WTC11 (cell line): ENCODE results near the gene SNRNP200. TPM values are rescaled to one million over a fixed set of nuclear protein-coding genes. Genes with fewer than 3 reads are reported as not detected.

Source experiments
- ATAC-seq: fragments of 200-7000 bp; cut with Tn5 transposase; 2 replicates; pipeline ENCODE4 v1.10.0; 2021; ENCODE audit warnings: mild to moderate bottlenecking, moderate library complexity
- CTCF ChIA-PET: fragments of 300-600 bp; sonication (Branson Sonifier 250); formaldehyde crosslinking; loops from one replicate; lab custom pipeline; 2021; ENCODE audit warnings: antibody characterized with exemption; lab: Charles Lee
- POLR2A ChIA-PET: fragments of 350-600 bp; sonication (Branson Sonifier 250); formaldehyde crosslinking; loops from one replicate; lab custom pipeline; 2021; ENCODE audit warnings: antibody characterized with exemption; lab: Charles Lee
- DNase-seq: peaks from one replicate; pipeline ENCODE4 v3.0.0; 2021; ENCODE audit warnings: low spot score
- H3K27ac Mint-ChIP-seq: 2 replicates; pipeline ENCODE4 v1.8.0; 2021; ENCODE audit warnings: mixed read lengths
- H3K27me3 Mint-ChIP-seq: 2 replicates; pipeline ENCODE4 v1.8.0; 2021; ENCODE audit warnings: low read depth, mild to moderate bottlenecking, moderate library complexity, mixed read lengths
- H3K36me3 Mint-ChIP-seq: 2 replicates; pipeline ENCODE4 v1.8.0; 2021; ENCODE audit warnings: mixed read lengths
- H3K4me1 Mint-ChIP-seq: 2 replicates; pipeline ENCODE4 v1.8.0; 2022; ENCODE audit warnings: mixed read lengths
- H3K4me3 Mint-ChIP-seq: 2 replicates; pipeline ENCODE4 v1.8.0; 2021; ENCODE audit warnings: mild to moderate bottlenecking, moderate library complexity, mixed read lengths
- H3K9me3 Mint-ChIP-seq: 2 replicates; pipeline ENCODE4 v1.8.0; 2021; ENCODE audit warnings: mixed read lengths
- CREM ChIP-seq: sonication (generic); formaldehyde crosslinking; IDR thresholded peaks from 2 replicates; pipeline ENCODE4 v1.8.1; 2022; ENCODE audit warnings: mild to moderate bottlenecking, missing genetic modification reagents, moderate library complexity
- EMX1 ChIP-seq: fragments of 250-450 bp; sonication (Bioruptor Pico); IDR thresholded peaks from 2 replicates; pipeline ENCODE4 v1.8.0; 2021; ENCODE audit warnings: mild to moderate bottlenecking
- FOXK1 ChIP-seq: sonication (generic); formaldehyde crosslinking; IDR thresholded peaks from 2 replicates; pipeline ENCODE4 v1.8.0; 2022; ENCODE audit warnings: mild to moderate bottlenecking, moderate library complexity, missing genetic modification reagents
- GRHL2 ChIP-seq: fragments of 250-450 bp; sonication (Bioruptor Pico); IDR thresholded peaks from 2 replicates; pipeline ENCODE4 v1.8.0; 2022; ENCODE audit warnings: mild to moderate bottlenecking, moderate library complexity; ENCODE audit not compliant: insufficient replicate concordance, severe bottlenecking
- HMGA2 ChIP-seq: fragments of 250-450 bp; sonication (Bioruptor Pico); IDR thresholded peaks from 2 replicates; pipeline ENCODE4 v1.4.0; 2021; ENCODE audit warnings: mild to moderate bottlenecking, moderate library complexity
- MYBL2 ChIP-seq: sonication (generic); formaldehyde crosslinking; IDR thresholded peaks from 2 replicates; pipeline ENCODE4 v1.8.1; 2023; ENCODE audit warnings: mild to moderate bottlenecking, moderate library complexity, missing genetic modification reagents
- NR2C2 ChIP-seq: sonication (generic); formaldehyde crosslinking; IDR thresholded peaks from 2 replicates; pipeline ENCODE4 v1.8.0; 2022; ENCODE audit warnings: mild to moderate bottlenecking, missing genetic modification reagents
- NR3C1 ChIP-seq: sonication (generic); formaldehyde crosslinking; conservative IDR thresholded peaks from 2 replicates; pipeline ENCODE4 v1.8.1; 2023; ENCODE audit warnings: low read depth, mild to moderate bottlenecking, missing genetic modification reagents
- RORB ChIP-seq: fragments of 250-450 bp; sonication (Bioruptor Pico); IDR thresholded peaks from 2 replicates; pipeline ENCODE4 v1.9.0; 2021; ENCODE audit warnings: mild to moderate bottlenecking
- SMAD3 ChIP-seq: sonication (generic); formaldehyde crosslinking; IDR thresholded peaks from 2 replicates; pipeline ENCODE4 v1.8.0; 2022; ENCODE audit warnings: missing genetic modification reagents, mild to moderate bottlenecking, borderline replicate concordance
- ZBTB21 ChIP-seq: sonication (generic); formaldehyde crosslinking; IDR thresholded peaks from 2 replicates; pipeline ENCODE4 v1.8.1; 2023; ENCODE audit warnings: mild to moderate bottlenecking, missing genetic modification reagents, borderline replicate concordance
- ZNF396 ChIP-seq: fragments of 250-450 bp; sonication (Bioruptor Pico); IDR thresholded peaks from 2 replicates; pipeline ENCODE4 v1.8.0; 2021; ENCODE audit warnings: mild to moderate bottlenecking, moderate library complexity, borderline replicate concordance
- total RNA-seq: library from RNA; stranded (reverse); gene quantifications from 3 replicates; pipeline ENCODE4 v1.2.3, GENCODE V29; 2021
- TF ChIP-seq, protein P1 (sequence below): sonication (generic); formaldehyde crosslinking; conservative IDR thresholded peaks from 2 replicates; pipeline ENCODE4 v1.8.1; 2023; ENCODE audit warnings: mild to moderate bottlenecking, low read depth, missing genetic modification reagents, moderate library complexity
- TF ChIP-seq, protein P2 (sequence below): sonication (generic); formaldehyde crosslinking; IDR thresholded peaks from 2 replicates; pipeline ENCODE4 v1.8.1; 2022; ENCODE audit warnings: mild to moderate bottlenecking, missing genetic modification reagents, moderate library complexity, borderline replicate concordance
- TF ChIP-seq, protein P3 (sequence below): sonication (generic); formaldehyde crosslinking; IDR thresholded peaks from 2 replicates; pipeline ENCODE4 v1.8.1; 2022; ENCODE audit warnings: mild to moderate bottlenecking, moderate library complexity, missing genetic modification reagents
- TF ChIP-seq, protein P4 (sequence below): sonication (generic); formaldehyde crosslinking; IDR thresholded peaks from 2 replicates; pipeline ENCODE4 v1.8.1; 2023; ENCODE audit warnings: mild to moderate bottlenecking, missing genetic modification reagents
- TF ChIP-seq, protein P5 (sequence below): fragments of 250-450 bp; sonication (Bioruptor Pico); IDR thresholded peaks from 2 replicates; pipeline ENCODE4 v1.9.0; 2021; ENCODE audit warnings: mild to moderate bottlenecking
- TF ChIP-seq, protein P6 (sequence below): sonication (generic); formaldehyde crosslinking; conservative IDR thresholded peaks from 2 replicates; pipeline ENCODE4 v1.8.1; 2022; ENCODE audit warnings: mild to moderate bottlenecking, missing genetic modification reagents

SNRNP200 gene
- total RNA-seq, 1 experiment from 2014 or later: 226 TPM

DNA sequence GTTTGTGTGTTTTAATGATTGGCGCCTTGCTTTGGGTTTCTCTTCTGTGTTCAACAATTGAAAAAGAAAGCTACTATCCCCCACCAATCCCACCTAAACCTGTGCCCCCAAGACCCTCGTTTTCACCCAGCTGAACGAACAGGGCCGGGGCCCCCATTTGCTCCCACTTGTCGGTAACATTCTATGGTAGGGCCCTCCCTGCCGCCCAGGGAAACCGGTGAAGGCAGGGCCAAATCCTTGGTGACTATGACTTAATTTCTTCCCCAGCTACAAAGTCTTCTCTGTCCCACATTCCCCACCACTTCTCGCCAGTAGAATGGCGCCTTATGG is 598 bp upstream of the SNRNP200 start:
- Mint-ChIP-seq H3K36me3 (peaks cover 39% of the 10 kb centered on the region), H3K27ac (peak overlapping the region; percentile 99), H3K27me3 (no peaks in the 10 kb centered on the region; the same call in 1 of the 2 replicates), H3K9me3 (no peaks in the 10 kb centered on the region), H3K4me3 (peak overlapping the region; percentile 100), H3K4me1 (peaks cover 24% of the 10 kb centered on the region)
- ATAC-seq (no peak; the same call in 1 of the 2 replicates), DNase-seq (no peak)
- CTCF ChIA-PET: interaction anchor here (0.6 to 1.7 kb wide), 6 partner anchors 15 to 214 kb away, joined by 3 to 7 read pairs (median 4); partner anchors contain the start of gene CIAO1
- POLR2A ChIA-PET: interaction anchor here (0.9 to 1.1 kb wide), 3 partner anchors 29 to 527 kb away, joined by 3 to 8 read pairs (median 4); partner anchors contain the start of gene NCAPH
- TF ChIP-seq, protein P1, sequence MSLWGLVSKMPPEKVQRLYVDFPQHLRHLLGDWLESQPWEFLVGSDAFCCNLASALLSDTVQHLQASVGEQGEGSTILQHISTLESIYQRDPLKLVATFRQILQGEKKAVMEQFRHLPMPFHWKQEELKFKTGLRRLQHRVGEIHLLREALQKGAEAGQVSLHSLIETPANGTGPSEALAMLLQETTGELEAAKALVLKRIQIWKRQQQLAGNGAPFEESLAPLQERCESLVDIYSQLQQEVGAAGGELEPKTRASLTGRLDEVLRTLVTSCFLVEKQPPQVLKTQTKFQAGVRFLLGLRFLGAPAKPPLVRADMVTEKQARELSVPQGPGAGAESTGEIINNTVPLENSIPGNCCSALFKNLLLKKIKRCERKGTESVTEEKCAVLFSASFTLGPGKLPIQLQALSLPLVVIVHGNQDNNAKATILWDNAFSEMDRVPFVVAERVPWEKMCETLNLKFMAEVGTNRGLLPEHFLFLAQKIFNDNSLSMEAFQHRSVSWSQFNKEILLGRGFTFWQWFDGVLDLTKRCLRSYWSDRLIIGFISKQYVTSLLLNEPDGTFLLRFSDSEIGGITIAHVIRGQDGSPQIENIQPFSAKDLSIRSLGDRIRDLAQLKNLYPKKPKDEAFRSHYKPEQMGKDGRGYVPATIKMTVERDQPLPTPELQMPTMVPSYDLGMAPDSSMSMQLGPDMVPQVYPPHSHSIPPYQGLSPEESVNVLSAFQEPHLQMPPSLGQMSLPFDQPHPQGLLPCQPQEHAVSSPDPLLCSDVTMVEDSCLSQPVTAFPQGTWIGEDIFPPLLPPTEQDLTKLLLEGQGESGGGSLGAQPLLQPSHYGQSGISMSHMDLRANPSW: no peak
- TF ChIP-seq ZBTB21 (CRISPR knock-in tag) (no peak), HMGA2 (no peak), SMAD3 (CRISPR knock-in tag) (no peak), CREM (CRISPR knock-in tag) (no peak), MYBL2 (no peak), RORB (CRISPR knock-in tag) (no peak), ZNF396 (no peak), NR2C2 (CRISPR knock-in tag) (no peak), GRHL2 (CRISPR knock-in tag) (no peak), EMX1 (CRISPR knock-in tag) (no peak), NR3C1 (CRISPR knock-in tag) (no peak), FOXK1 (CRISPR knock-in tag) (no peak)
- TF ChIP-seq, protein P2, sequence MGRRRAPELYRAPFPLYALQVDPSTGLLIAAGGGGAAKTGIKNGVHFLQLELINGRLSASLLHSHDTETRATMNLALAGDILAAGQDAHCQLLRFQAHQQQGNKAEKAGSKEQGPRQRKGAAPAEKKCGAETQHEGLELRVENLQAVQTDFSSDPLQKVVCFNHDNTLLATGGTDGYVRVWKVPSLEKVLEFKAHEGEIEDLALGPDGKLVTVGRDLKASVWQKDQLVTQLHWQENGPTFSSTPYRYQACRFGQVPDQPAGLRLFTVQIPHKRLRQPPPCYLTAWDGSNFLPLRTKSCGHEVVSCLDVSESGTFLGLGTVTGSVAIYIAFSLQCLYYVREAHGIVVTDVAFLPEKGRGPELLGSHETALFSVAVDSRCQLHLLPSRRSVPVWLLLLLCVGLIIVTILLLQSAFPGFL (CRISPR knock-in tag): no peak
- TF ChIP-seq, protein P3, sequence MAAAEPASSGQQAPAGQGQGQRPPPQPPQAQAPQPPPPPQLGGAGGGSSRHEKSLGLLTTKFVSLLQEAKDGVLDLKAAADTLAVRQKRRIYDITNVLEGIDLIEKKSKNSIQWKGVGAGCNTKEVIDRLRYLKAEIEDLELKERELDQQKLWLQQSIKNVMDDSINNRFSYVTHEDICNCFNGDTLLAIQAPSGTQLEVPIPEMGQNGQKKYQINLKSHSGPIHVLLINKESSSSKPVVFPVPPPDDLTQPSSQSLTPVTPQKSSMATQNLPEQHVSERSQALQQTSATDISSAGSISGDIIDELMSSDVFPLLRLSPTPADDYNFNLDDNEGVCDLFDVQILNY (CRISPR knock-in tag): no peak
- TF ChIP-seq, protein P4, sequence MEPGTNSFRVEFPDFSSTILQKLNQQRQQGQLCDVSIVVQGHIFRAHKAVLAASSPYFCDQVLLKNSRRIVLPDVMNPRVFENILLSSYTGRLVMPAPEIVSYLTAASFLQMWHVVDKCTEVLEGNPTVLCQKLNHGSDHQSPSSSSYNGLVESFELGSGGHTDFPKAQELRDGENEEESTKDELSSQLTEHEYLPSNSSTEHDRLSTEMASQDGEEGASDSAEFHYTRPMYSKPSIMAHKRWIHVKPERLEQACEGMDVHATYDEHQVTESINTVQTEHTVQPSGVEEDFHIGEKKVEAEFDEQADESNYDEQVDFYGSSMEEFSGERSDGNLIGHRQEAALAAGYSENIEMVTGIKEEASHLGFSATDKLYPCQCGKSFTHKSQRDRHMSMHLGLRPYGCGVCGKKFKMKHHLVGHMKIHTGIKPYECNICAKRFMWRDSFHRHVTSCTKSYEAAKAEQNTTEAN (CRISPR knock-in tag): no peak
- TF ChIP-seq, protein P5, sequence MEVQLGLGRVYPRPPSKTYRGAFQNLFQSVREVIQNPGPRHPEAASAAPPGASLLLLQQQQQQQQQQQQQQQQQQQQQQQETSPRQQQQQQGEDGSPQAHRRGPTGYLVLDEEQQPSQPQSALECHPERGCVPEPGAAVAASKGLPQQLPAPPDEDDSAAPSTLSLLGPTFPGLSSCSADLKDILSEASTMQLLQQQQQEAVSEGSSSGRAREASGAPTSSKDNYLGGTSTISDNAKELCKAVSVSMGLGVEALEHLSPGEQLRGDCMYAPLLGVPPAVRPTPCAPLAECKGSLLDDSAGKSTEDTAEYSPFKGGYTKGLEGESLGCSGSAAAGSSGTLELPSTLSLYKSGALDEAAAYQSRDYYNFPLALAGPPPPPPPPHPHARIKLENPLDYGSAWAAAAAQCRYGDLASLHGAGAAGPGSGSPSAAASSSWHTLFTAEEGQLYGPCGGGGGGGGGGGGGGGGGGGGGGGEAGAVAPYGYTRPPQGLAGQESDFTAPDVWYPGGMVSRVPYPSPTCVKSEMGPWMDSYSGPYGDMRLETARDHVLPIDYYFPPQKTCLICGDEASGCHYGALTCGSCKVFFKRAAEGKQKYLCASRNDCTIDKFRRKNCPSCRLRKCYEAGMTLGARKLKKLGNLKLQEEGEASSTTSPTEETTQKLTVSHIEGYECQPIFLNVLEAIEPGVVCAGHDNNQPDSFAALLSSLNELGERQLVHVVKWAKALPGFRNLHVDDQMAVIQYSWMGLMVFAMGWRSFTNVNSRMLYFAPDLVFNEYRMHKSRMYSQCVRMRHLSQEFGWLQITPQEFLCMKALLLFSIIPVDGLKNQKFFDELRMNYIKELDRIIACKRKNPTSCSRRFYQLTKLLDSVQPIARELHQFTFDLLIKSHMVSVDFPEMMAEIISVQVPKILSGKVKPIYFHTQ: no peak
- TF ChIP-seq, protein P6, sequence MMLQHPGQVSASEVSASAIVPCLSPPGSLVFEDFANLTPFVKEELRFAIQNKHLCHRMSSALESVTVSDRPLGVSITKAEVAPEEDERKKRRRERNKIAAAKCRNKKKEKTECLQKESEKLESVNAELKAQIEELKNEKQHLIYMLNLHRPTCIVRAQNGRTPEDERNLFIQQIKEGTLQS (CRISPR knock-in tag): no peak
